Fibroblast of gingiva (primary cell): ENCODE data around the gene DHX29.
A peak's percentile ranks its signal among the peaks of the same experiment; 100 is the strongest.
"Not testable (repeated sequence)": the region's sequence is repeated elsewhere in the genome, so short reads cannot be mapped to it uniquely, and the experiment has no call there.

ENCODE experiments used
- DNase-seq: peaks from one replicate; pipeline ENCODE4 v3.0.0-alpha.2; 2011; ENCODE audit warnings: low read depth

DHX29 gene, protein sequence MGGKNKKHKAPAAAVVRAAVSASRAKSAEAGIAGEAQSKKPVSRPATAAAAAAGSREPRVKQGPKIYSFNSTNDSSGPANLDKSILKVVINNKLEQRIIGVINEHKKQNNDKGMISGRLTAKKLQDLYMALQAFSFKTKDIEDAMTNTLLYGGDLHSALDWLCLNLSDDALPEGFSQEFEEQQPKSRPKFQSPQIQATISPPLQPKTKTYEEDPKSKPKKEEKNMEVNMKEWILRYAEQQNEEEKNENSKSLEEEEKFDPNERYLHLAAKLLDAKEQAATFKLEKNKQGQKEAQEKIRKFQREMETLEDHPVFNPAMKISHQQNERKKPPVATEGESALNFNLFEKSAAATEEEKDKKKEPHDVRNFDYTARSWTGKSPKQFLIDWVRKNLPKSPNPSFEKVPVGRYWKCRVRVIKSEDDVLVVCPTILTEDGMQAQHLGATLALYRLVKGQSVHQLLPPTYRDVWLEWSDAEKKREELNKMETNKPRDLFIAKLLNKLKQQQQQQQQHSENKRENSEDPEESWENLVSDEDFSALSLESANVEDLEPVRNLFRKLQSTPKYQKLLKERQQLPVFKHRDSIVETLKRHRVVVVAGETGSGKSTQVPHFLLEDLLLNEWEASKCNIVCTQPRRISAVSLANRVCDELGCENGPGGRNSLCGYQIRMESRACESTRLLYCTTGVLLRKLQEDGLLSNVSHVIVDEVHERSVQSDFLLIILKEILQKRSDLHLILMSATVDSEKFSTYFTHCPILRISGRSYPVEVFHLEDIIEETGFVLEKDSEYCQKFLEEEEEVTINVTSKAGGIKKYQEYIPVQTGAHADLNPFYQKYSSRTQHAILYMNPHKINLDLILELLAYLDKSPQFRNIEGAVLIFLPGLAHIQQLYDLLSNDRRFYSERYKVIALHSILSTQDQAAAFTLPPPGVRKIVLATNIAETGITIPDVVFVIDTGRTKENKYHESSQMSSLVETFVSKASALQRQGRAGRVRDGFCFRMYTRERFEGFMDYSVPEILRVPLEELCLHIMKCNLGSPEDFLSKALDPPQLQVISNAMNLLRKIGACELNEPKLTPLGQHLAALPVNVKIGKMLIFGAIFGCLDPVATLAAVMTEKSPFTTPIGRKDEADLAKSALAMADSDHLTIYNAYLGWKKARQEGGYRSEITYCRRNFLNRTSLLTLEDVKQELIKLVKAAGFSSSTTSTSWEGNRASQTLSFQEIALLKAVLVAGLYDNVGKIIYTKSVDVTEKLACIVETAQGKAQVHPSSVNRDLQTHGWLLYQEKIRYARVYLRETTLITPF (N-terminal part only)

DNA sequence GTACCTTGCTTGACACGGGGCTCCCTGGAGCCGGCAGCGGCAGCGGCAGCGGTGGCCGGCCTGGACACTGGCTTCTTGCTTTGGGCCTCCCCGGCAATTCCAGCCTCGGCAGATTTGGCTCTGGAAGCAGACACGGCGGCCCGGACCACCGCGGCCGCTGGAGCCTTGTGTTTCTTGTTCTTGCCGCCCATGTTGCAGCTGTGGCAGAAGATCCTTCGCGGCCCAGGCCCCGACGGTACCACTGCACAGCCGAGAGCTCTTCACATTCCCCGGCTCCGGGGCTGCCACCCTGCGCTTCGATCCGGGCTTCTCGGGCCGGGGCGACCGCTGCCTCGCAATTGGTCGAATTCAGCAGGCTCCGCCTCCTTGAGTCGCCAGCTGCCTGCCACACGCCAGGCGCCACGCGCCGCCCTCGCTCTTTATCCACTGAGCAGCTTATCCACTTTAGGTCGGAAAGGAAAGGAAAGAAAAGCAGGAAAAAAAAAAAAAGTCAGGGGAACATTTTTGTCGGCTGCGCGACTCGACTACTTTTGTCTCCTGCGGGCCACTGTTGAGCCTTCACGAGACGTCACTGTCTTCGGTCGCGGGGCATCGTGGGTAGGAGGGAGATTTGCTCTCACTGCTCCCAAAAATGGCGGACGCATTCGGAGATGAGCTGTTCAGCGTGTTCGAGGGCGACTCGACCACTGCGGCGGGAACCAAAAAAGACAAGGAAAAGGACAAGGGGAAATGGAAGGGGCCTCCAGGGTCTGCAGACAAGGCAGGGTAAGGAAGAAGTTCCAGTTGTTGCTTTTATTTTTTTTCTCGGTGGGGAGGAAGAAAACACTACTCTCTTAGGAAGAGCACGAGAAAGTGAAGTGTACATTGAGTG, at the start of gene DHX29, which contains the start of gene MTREX:
TSS of gene DHX29 (minus strand) at position 312 of the 871 bp plus-strand sequence. CDS start at position 191, 121 bp downstream.
TSS of gene MTREX (plus strand) at position 607 of the 871 bp plus-strand sequence. CDS start at position 632, 25 bp downstream.
- DNase-seq = peak; percentile 90

DNA sequence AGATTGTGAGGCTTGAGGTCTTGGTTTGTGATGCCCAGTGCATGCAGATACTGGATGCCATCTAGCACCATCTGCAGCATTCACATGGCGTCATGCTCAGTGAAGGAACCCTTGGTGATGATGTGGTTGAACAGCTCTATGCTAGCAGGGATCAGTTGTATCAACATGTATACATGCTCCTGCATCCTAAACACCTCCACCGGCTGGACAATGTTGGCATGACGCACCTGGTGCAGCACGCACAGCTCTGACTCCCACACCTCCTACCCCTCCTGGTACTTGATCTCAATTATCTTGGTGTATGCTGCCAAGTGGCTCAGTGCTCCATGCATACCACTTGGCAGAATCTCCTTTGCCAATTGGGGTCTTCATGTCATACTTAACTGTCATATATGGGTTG, 49.4 kb upstream of the DHX29 start:
- no peak for DNase-seq

DNA sequence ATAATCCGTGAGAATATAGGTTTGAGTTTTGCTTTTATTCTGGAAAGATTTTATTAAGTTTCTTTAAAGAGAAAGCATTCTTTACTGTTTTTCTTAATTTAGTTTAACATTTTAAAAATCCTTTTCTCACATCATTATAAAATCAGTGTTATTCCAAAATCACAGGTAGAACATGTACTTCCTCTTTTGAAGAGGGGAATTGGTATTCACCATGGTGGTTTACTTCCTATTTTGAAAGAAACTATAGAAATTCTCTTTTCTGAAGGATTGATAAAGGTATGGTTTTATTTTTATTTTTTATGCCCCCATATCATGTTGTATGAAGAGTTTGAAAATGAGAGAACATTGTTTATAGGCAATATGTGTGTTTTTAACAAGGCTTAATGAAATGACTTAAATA, 43.3 kb upstream of the DHX29 start:
- no peak for DNase-seq

DNA sequence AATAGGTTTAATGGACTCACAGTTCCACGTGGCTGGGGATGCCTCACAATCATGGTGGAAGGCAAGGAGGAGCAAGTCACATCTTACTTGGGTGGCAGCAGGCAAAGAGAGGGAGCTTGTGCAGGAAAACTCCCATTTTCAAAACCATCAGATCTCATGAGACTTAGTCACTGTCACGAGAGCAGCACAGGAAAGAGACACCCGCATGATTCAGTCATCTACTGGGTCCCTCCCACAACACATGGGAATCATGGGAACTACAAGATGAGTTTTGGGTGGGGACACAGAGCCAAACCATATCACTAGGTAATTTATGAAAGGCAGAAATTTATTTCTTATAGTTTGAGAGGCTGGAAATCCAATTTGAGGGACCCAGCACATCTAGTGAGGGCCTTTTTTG, 40.3 kb upstream of the DHX29 start:
- no peak for DNase-seq

DNA sequence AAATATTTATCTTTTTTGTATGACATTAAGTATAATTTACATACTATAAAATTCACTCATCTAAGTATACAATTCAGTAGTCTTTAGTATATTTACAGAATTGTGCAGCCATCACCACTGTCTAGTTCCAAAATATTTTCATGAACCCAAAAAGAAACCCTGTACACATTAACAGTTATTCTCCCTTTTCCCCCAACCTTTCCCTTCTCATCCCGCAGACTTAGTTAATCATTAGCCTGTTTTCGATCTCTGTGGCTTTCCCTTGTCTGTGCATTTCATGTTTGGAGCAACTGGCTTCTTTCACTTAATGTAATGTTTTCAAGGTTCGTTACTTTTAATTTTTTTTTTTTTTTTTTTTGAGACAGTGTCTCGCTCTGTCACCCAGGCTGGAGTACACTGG, 37.8 kb upstream of the DHX29 start:
- DNase-seq = no peak

DNA sequence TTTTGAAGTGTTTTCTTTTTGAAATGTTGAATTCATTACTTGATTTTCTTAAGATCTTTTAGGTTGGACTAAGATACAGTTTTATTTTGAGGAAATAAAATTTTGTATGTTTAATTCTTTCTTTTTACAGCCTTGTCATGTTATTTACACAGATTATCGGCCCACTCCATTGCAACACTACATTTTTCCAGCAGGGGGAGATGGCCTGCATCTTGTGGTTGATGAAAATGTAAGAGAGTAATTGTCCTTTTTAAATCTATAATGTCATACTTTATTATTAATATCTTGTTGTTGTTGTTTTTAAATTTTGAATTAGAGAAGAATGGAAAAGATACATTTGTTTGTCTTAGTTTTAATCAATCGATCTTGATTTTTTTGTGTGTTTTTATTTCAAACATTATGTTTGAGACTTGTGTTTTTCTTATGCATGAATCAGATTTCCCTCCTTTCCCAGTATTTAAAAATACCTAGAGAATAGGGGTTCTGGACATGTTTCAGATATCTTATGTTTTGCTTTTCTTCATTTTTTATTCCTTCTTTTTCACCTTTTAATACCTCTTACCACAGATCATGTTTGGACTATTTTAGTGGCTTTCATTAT, 37.0 kb upstream of the DHX29 start:
- peak; percentile 61 for DNase-seq

DNA sequence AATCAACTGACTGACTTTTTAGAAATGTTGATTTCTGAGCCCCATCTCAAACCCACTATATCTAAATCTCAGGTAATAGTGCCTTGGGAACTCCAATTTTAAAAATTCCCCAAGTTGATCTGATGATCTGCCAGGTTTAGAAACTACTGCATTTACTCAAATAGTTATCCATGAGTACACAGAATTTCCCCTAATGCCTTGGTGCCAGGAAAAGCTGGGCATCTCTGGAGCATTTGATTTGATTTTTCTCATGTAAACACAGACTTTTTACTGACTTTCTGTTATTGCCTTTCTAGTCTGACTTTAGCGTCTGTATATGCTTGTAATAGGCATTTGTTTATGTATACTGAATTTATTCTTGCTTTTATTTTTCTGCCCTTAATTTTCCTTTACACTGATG, 36.1 kb upstream of the DHX29 start:
- DNase-seq = no peak

DNA sequence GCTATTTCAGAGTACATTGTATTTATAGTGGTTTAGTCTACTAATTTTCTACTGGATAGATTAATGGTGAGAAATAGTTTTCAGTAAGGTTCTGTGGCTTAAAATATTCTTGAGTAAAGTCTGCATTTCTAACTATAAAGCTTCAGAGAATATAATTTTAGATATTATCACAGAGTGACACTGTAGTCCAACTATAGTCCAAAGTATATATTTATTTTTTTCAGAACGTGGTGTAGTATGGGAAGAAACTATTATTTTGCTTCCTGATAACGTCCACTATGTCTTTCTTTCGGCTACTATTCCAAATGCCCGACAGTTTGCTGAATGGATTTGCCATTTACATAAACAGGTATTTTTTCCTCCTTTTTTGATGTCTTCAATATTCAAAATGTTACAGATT, 35.6 kb upstream of the DHX29 start:
- no peak for DNase-seq

DNA sequence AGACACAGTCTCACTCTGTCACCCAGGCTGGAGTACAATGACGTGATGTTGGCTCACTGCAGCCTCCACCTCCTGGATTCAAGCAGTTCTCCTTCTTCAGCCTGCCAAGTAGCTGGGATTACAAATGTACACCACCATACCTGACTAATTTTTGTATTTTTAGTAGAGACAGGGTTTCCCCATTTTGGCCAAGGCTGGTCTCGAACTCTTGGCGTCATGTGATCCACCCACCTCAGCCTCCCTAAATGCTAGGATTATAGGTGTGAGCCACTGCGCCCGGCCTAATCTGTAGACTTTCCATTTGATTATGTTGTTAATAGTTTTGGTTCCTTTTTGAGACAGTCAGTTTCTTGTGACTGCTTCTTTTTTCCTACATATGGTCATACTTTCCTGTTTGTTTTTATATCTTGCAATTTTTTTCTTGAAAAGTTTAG, 31.3 kb upstream of the DHX29 start:
- DNase-seq = no peak

DNA sequence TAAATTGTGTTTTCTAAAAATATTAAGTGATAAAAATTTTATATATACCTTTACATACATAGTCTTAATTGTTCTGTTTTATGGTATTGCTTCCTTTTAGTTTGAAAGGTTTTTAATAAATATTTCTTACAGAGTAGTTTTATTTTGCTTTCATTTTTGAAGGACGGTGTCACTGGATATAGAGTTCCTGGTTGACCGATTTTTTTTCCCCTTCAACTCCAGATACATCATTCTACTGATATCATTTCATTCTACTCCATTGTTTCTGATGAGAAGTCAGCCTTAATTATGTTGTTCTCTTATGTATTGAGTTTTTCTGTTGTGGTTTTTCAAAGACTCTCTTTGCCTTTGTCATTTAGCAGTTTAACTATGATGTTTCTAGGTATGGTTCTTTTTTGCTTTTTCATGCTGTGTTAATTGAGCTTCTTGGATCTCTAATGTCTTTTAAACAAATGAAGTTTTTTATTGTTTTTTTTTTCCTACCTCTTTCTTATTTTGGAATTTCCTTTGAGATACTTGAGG, 30.7 kb upstream of the DHX29 start:
- no peak for DNase-seq

DNA sequence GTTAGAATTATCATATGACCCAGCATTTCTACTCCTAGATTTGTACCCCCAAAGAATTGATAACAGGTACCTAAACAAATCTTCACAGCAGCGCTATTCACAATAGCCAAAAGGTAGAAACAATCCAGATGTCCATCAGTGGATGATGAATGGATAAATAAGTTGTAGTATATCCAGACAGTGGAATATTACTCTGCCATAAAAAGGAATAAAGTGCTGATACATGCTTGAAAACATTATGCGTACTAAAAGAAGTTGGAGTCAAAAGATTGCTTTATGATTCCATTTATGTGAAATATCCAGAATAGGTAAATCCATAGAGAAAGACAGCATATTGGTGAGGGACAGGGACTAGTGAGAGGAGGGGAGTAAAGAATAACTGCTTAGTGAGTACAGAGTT, 26.3 kb upstream of the DHX29 start:
- no peak for DNase-seq

DNA sequence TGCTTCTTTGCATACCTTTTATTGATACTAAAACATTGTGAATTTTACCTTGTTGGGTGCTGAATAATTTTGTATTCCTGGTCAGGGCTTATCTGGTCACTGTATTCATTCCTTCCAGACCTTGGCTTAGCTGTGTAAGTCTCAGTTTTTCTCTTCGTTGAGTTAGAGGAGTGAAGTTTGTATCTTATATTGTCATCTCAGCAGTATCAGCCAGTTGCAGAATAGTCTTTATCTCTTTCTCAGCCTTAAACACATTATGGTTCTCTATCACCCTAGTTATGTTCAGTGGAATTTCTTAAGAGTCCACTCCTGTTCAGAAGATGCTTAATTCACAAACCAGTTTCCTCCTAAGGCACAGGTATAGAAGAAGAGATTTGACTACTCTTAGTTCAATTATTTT, 25.5 kb upstream of the DHX29 start:
- no peak for DNase-seq

DNA sequence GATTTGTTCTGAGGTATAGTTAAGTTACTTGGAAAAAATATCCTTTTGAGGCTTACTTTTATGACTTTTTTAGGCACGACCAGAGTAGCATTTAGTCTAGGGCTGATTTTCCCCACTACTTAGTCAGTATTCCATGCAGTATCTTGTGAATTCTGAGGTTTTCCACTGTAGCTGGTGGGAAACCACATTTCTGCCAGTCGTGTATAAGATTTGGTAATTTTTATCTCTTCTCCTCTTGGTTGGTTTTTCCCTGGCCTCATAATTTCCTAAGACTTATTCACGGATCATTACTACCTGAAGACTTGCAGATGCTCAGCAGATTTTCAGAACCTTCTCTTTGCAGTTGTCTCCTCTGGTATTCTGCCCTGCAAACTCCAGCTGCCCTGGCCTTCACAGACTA, 23.8 kb upstream of the DHX29 start:
- no peak for DNase-seq

DNA sequence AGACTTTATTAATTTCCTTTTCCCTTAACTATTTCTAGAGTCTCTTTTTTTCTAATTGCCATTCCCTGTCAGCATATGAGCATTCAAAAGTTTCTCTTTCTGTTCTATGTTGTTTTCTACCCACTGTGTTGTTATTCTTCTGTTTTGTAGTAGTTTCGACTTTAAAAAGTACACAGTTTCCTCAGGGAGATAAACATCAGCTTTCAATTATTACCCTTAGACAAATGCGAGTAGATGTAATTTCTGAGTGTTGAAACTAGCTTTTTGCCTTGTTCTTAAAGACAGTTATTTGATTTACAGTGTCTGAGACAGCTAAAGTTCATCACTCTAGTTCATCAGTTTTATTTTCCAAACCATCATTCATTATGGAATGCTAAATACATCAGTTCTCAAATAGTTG, 19.8 kb upstream of the DHX29 start:
- DNase-seq = peak; percentile 21

DNA sequence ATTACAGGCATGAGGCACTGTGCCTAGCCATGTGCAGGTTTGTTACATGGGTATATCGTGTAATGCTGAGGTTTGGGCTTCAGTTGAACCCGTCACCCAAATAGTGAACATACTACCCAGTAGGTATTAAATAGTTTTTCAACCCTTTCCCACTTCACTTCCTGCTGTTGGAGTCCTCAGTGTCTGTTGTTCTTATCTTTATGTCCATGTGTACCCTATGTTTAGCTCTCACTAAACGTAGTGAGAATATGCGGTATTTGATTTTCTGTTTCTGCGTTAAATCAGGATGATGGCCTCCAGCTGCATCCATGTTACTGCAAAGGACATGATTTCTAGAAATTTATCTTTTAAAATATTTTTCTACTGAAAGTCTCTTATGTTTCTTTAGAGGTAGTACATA, 18.1 kb upstream of the DHX29 start:
- no peak for DNase-seq

DNA sequence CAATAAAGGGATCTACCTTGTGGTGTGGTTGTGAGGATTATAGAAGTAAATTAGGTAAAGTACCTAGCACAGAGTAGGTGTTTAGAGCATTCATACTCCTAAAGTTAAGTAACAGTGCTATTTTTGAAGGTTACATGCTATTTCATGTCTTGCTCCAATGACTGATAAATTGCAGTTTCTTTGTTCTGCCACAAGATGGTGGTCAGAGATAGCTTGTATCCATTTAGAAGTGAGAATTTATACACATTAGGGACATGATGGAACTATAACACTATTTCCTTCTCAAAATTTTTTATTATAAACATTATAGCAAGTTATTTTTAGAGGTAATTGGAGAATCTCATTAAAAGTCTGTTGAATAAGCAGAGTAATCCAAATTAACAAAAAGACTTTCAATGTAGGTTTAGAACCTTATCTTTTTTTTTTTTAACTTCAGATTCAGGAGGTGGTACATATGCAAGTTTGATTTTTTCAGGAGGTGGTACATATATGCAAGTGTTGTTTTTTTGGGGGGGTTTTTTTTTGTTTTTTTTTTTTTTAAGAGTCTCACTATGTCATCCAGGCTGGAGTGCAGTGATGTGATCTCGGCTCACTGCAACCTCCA, 17.4 kb upstream of the DHX29 start:
- peak; percentile 49 for DNase-seq

DNA sequence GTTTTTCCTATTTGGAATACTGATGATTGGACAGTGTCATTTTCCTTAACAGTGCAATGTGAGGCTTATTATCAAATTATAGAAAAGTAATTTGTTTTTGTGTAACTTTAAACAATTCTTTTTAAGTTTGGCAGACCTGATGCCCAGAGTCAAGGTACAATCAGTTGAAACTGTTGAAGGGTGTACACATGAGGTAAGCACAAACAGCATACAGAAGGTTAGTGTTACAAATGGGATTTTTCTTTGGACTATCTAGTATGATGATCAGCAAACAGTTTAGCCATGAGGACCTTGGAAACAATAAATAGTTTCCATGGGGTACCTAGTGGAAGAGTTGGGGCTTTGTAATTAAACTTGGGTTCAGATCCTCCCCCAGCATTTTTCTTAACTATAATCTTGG, 16.5 kb upstream of the DHX29 start:
- no peak for DNase-seq

DNA sequence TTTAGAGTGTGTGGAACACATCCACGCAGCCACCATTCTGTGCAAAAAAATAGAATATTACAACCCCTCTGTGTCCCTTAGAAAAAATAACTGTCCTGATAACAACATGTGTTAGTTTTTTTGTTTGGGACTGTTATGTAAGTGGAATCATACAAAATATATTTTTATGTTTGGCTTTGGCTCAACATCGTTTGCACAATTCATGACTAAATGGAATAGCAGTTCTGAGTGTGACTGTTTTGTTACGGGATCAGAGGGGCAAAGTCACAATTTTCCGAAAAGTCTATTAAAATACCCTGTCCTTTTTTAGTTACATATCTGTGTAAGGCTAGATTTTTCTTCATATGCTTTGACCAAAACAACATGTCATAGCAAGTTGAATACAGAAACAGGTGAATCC, 13.1 kb upstream of the DHX29 start:
- DNase-seq = peak; percentile 44

DNA sequence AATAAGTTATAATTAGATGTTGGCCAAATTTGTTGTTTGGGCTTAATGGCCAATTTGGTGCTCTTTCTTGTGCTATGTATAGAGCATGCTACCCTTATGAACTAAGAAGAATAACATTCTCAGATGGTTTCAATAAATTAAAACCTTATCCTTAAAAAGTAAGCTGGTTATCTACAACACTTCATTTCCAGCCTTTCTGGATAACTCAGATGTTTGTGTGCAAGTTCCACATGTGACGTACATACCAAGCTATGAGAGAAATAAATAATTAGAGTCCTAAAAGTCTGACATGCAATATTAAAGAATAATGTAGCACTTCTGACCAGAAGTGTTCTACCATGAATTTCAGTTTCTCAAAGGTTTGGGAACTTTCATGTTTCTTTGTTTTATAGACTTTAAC, 12.0 kb upstream of the DHX29 start:
- peak; percentile 2 for DNase-seq

DNA sequence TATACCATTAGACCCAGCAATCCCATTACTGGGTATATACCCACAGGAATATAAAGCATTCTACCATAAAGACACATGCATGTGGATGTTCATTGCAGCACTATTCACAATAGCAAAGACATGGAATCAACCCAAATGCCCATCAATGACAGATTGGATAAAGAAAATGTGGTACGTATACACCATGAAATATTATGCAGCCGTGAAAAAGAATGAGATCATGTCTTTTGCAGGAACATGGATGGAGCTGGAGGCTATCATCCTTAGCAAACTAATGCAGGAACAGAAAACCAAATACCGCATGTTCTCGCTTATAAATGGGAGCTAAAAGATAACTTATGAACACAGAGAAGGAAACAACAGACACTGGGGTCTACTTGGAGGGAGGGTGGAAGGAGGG, 10.7 kb upstream of the DHX29 start:
- not testable (repeated sequence) for DNase-seq
